Measurements from ENCODE around the gene SAMD4A. TPM values are rescaled to one million over a fixed set of nuclear protein-coding genes. Genes with fewer than 3 reads are reported as not detected.

SAMD4A gene
- polyA plus RNA-seq, 2 of the 4 experiments (the other 2 are of a cell fraction), result 3.9 to 5.4 TPM

GRCh38 chr14:54625112-54625511, 58.2 kb downstream of the SAMD4A start (continued):
- TF ChIP-seq KDM1A (IDR thresholded peaks at IDR 0.05; ENCODE audit: low read depth), result no peak

GRCh38 chr14:54627219-54627539, 60.3 kb downstream of the SAMD4A start:
- ChIA-PET CTCF (interaction anchor here (0.8 to 2.0 kb wide), 8 partner anchors 10 to 146 kb away, joined by 3 to 7 read pairs (median 4); partner anchors contain the start of gene SAMD4A), POLR2A (no interaction called here)
- Histone ChIP-seq H3K4me1 (peaks cover 16% of the 10 kb centered on the region; the same call in 2 of the 3 replicates), H3K27ac (no peak overlapping the region), H3K4me3 (no peak overlapping the region), H3K4me2 (no peak overlapping the region), H3K9me3 (no peaks in the 10 kb centered on the region)
- no peak for ATAC-seq
- FAIRE-seq, result no peak
- WGBS (ENCODE audit: missing lambda C conversion rate), result 83% methylated on average over 4 of the region's 4 CpGs
- TF ChIP-seq GATA3 (IDR thresholded peaks at IDR 0.05; ENCODE audit: borderline replicate concordance) (no peak), RCOR1 (IDR thresholded peaks at IDR 0.05; ENCODE audit: low read depth, low read length) (no peak), MAFK (IDR thresholded peaks at IDR 0.05; ENCODE audit: partially characterized antibody) (no peak), E2F6 (IDR thresholded peaks at IDR 0.05; ENCODE audit: borderline replicate concordance, low read depth) (no peak), BCL3 (IDR thresholded peaks at IDR 0.05) (no peak), HDAC2 (IDR thresholded peaks at IDR 0.05) (no peak), HES2 (IDR thresholded peaks at IDR 0.05) (no peak), RFX5 (IDR thresholded peaks at IDR 0.05) (no peak), USF2 (IDR thresholded peaks at IDR 0.05) (no peak), CHD4 (IDR thresholded peaks at IDR 0.05; ENCODE audit: borderline replicate concordance) (no peak), HOXB5 (CRISPR knock-in tag; IDR thresholded peaks at IDR 0.05) (no peak), KDM5A (IDR thresholded peaks at IDR 0.05) (no peak), KDM1A (IDR thresholded peaks at IDR 0.05; ENCODE audit: low read depth) (no peak), BHLHE40 (IDR thresholded peaks at IDR 0.05; ENCODE audit: low read depth, low read length) (no peak), ZFP36 (IDR thresholded peaks at IDR 0.05; ENCODE audit: borderline replicate concordance, partially characterized antibody) (no peak), EP300 (IDR thresholded peaks at IDR 0.05) (no peak), JUNB (IDR thresholded peaks at IDR 0.05) (no peak), CBX8 (IDR thresholded peaks at IDR 0.05) (no peak), ZNF302 (CRISPR knock-in tag; IDR thresholded peaks at IDR 0.05) (no peak), SREBF2 (IDR thresholded peaks at IDR 0.05) (no peak)
- DNase-seq (ENCODE audit: low read depth in 1 of 2, low spot score in 1 of 2), result no peak

GRCh38 chr14:54627540-54628363, 60.8 kb downstream of the SAMD4A start:
- no peaks in the 10 kb centered on the region for H3K9me3 ChIP-seq
- H3K27ac ChIP-seq, result no peak overlapping the region
- FAIRE-seq (no peak), ATAC-seq (no peak), DNase-seq (ENCODE audit: low read depth in 1 of 2, low spot score in 1 of 2) (no peak)
- TF ChIP-seq EP300 (IDR thresholded peaks at IDR 0.05) (no peak), USF2 (IDR thresholded peaks at IDR 0.05) (no peak), FOSB (CRISPR knock-in tag; IDR thresholded peaks at IDR 0.05) (no peak), KDM5A (IDR thresholded peaks at IDR 0.05) (no peak), MAFK (IDR thresholded peaks at IDR 0.05; ENCODE audit: partially characterized antibody) (no peak), TP53 (CRISPR knock-in tag; IDR thresholded peaks at IDR 0.05) (no peak), BHLHE40 (IDR thresholded peaks at IDR 0.05; ENCODE audit: low read depth, low read length) (no peak), MAX (IDR thresholded peaks at IDR 0.05) (no peak), CHD2 (IDR thresholded peaks at IDR 0.05; ENCODE audit: low read length, partially characterized antibody) (no peak)
- CTCF ChIA-PET, result interaction anchor here (0.6 to 1.7 kb wide), 7 partner anchors 9 to 145 kb away, joined by 3 to 5 read pairs (median 4); partner anchors contain the start of gene SAMD4A
- H3K4me1 ChIP-seq, result peaks cover 16% of the 10 kb centered on the region; the same call in 2 of the 3 replicates
- H3K4me3 ChIP-seq, result no peak overlapping the region
- POLR2A ChIA-PET, result no interaction called here
- no peak overlapping the region for H3K4me2 ChIP-seq
- 87% methylated on average over 13 of the region's 13 CpGs for WGBS (ENCODE audit: missing lambda C conversion rate)

All from A549 (cell line).